AG04450 (cell line): Measurements from ENCODE around the gene LRRC53. TPM values are rescaled to one million over a fixed set of nuclear protein-coding genes. Genes with fewer than 3 reads are reported as not detected.

Source experiments
- CTCF ChIA-PET: fragments of 300-600, 350-600 bp; formaldehyde crosslinking; extraction: SDS; loops from one replicate; lab custom pipeline; 2022; ENCODE audit warnings: antibody characterized with exemption, inconsistent platforms; lab: Charles Lee
- POLR2A ChIA-PET: fragments of 350-600 bp; formaldehyde crosslinking; extraction: SDS; loops from one replicate; lab custom pipeline; 2021; ENCODE audit warnings: antibody characterized with exemption, inconsistent platforms; lab: Yijun Ruan, JAX
- DNase-seq: peaks from one replicate; pipeline ENCODE4 v3.0.0-alpha.2; 2011; ENCODE audit warnings: low read depth, low spot score
- H3K27ac ChIP-seq: one replicate; pipeline ENCODE4 v1.5.1; 2012; ENCODE audit warnings: low read depth, low read length, control low read depth
- H3K27me3 ChIP-seq: one replicate; pipeline ENCODE4 v1.6.0; 2012; ENCODE audit warnings: low read length; ENCODE audit not compliant: control insufficient read depth, insufficient read depth
- H3K4me3 ChIP-seq: 2 replicates; pipeline ENCODE4 v1.5.1; 2011; ENCODE audit warnings: mild to moderate bottlenecking, low read depth, low read length, control low read depth
- H3K9me3 ChIP-seq: 2 replicates; pipeline ENCODE4 v1.5.1; 2012; ENCODE audit warnings: low read length; ENCODE audit not compliant: control insufficient read depth, insufficient read depth
- polyA plus RNA-seq: library from polyadenylated mRNA; depleted of rRNA; stranded (reverse); fragments of >200 nt; gene quantifications from 2 replicates; pipeline ENCODE4 v1.2.3, GENCODE V29; 2011; rRNA removed
- TF ChIP-seq, protein P1 (sequence below): IDR thresholded peaks from 2 replicates; pipeline ENCODE4 v1.5.1; 2011; ENCODE audit warnings: low read depth, low read length, control low read depth, inconsistent platforms

Gene LRRC53
- polyA plus RNA-seq, 1 experiment: not detected

DNA sequence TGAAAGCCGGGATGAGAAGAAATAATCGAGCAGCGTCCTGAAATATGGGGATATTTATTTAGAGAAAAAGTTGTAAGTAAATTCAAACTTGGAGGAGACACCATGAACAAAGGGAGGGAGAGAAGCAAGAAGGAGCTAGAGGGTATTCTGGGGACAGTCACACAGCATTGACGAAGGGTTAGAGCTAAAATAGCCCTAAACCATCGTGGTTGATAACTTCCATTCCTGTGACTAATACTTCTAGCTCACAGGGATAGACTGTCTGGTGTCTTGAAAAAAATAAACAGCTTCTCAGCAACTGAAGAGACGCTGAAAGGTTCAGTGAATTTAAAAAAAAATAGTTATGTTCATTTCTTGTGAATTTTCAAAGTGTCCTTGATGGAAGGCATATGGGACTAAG, 86.7 kb downstream of the LRRC53 start:
- no peak for DNase-seq
- ChIA-PET POLR2A (interaction anchor here (0.6 to 1.4 kb wide), 3 partner anchors 50 to 304 kb away, joined by 3 read pairs; no protein-coding TSS in a partner anchor), CTCF (interaction anchor here (1.0 to 2.9 kb wide), 5 partner anchors 34 to 264 kb away, joined by 3 to 17 read pairs (median 3); no protein-coding TSS in a partner anchor)
- TF ChIP-seq, protein P1, sequence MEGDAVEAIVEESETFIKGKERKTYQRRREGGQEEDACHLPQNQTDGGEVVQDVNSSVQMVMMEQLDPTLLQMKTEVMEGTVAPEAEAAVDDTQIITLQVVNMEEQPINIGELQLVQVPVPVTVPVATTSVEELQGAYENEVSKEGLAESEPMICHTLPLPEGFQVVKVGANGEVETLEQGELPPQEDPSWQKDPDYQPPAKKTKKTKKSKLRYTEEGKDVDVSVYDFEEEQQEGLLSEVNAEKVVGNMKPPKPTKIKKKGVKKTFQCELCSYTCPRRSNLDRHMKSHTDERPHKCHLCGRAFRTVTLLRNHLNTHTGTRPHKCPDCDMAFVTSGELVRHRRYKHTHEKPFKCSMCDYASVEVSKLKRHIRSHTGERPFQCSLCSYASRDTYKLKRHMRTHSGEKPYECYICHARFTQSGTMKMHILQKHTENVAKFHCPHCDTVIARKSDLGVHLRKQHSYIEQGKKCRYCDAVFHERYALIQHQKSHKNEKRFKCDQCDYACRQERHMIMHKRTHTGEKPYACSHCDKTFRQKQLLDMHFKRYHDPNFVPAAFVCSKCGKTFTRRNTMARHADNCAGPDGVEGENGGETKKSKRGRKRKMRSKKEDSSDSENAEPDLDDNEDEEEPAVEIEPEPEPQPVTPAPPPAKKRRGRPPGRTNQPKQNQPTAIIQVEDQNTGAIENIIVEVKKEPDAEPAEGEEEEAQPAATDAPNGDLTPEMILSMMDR: no peak
- peak overlapping the region; percentile 59 for H3K27ac ChIP-seq
- peak overlapping the region; percentile 35 for H3K4me3 ChIP-seq
- no peaks in the 10 kb centered on the region for H3K9me3 ChIP-seq
- H3K27me3 ChIP-seq: no peaks in the 10 kb centered on the region

DNA sequence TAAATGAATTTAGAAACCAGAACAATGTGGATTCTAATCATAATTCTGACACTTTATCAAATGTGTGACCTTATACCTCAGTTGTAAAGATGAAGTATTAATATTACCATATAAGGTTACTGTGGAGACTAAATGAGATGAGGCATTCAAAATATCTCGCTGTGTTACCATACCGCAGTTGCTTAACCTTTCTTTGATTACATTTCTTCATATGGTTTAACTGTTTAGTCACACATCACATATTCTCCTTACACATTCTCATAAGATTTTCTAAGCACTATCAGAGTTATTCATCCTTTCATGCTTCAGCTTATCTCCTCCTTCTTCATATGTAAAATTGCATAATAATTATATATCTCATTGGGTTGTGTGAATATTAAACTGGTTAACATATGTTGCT, 88.9 kb downstream of the LRRC53 start:
- Histone ChIP-seq H3K9me3 (no peaks in the 10 kb centered on the region), H3K27me3 (no peaks in the 10 kb centered on the region), H3K27ac (no peak overlapping the region), H3K4me3 (no peak overlapping the region)
- ChIA-PET CTCF (interaction anchor here (0.6 to 2.9 kb wide), 2 partner anchors 41 to 46 kb away, joined by 3 to 17 read pairs; no protein-coding TSS in a partner anchor), POLR2A (interaction anchor here (1.3 kb wide), 1 partner anchor 67 kb away, joined by 3 read pairs; no protein-coding TSS in a partner anchor)
- TF ChIP-seq, protein P1: no peak
- DNase-seq: peak; percentile 38

DNA sequence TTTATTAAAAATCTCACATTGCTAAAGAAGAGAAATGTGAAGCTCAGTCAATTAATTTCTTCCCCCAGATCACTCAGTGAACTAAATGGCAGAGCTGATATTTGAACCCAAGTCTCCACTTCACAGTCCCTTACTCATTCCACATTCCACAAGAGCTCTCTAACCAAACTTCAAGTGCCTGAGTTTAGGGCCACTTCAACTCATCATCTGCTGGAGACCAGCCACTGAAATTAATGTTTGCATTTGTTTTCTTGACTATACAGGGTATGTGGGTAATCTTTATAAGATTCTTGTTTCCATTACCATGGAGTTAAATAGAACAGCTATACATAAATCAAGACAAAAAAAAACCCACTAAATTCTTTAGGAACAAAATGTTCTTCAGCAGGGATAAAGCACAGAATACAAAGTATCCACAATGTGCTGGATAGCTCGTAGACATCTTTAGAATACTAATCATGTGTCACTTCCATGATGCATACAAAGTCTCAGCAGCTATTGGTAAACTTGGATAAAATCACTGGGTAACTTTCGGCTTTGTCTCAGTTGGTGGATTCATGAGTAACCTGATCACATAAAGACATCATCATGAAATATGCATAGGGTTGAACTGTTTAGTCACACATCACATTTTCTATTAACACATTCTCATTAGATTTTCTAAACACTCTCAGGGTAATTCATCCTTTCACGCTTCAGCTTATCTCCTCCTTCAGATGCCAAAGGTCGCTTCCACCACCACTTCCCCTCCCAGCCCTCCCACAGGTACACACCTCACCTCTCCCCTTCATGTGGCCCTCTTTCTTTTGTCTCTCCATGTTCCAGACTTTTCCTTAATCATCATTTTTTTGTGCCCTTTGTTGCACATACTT, 89.8 kb downstream of the LRRC53 start:
- no peak for DNase-seq
- POLR2A ChIA-PET: interaction anchor here (0.7 to 1.3 kb wide), 2 partner anchors 66 kb away, joined by 3 to 4 read pairs; no protein-coding TSS in a partner anchor
- CTCF ChIA-PET: interaction anchor here (0.6 kb wide), 1 partner anchor 40 kb away, joined by 3 read pairs; no protein-coding TSS in a partner anchor
- Histone ChIP-seq H3K4me3 (no peak overlapping the region), H3K27me3 (no peaks in the 10 kb centered on the region), H3K9me3 (no peaks in the 10 kb centered on the region), H3K27ac (no peak overlapping the region)
- TF ChIP-seq, protein P1: no peak

DNA sequence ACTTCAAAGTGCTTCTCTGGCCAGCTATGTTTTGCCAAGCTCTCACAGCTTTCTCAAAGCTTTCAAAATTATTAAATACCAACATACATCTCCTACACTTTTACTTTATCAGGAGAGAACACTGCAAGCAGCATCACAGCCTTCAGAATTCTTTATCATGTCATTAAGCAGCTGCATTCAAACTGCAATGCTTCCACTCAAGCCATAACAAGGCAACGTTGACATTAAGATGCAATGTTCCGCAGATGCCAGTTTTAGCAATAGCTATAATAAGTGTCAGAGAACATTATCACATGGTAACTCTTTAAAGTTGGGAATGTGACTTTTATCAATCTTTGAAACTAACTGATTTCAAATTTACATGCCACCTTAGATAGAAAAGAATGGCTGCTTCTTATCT, 91.9 kb downstream of the LRRC53 start:
- Histone ChIP-seq H3K27ac (no peak overlapping the region), H3K4me3 (no peak overlapping the region), H3K27me3 (no peaks in the 10 kb centered on the region), H3K9me3 (no peaks in the 10 kb centered on the region)
- ChIA-PET POLR2A (no interaction called here), CTCF (interaction anchor here (0.5 to 1.7 kb wide), 2 partner anchors 48 to 243 kb away, joined by 3 to 5 read pairs; no protein-coding TSS in a partner anchor)
- TF ChIP-seq, protein P1: no peak
- DNase-seq: no peak

Other genes starting within 250 kb of the LRRC53 start
- not detected in 2 replicates for gene ERICH3, start 161.2 kb upstream of the LRRC53 start, polyA plus RNA-seq
- gene CRYZ, start 220.4 kb upstream of the LRRC53 start, polyA plus RNA-seq: 78.5 and 108 TPM in 2 replicates
- 23.6 and 34.4 TPM in 2 replicates for gene TYW3, start 220.5 kb upstream of the LRRC53 start, polyA plus RNA-seq